K562 (cell line): ENCODE data around the gene ZNF410. TPM values are rescaled to one million over a fixed set of nuclear protein-coding genes. Genes with fewer than 3 reads are reported as not detected.

Source experiments
- CAMTA2 ChIP-seq: fragments of 250-450 bp; sonication (Bioruptor Pico); conservative IDR thresholded peaks from 2 replicates; pipeline ENCODE4 v1.5.1; 2022
- CBX5 ChIP-seq: IDR thresholded peaks from 2 replicates; pipeline ENCODE4 v1.6.1; 2014; ENCODE audit warnings: low read depth, borderline replicate concordance
- DPF2 ChIP-seq: fragments of 450-650 bp; IDR thresholded peaks from 2 replicates; pipeline ENCODE4 v1.6.1; 2016
- FOS ChIP-seq: IDR thresholded peaks from 3 replicates; pipeline ENCODE4 v1.6.1; 2011; ENCODE audit not compliant: insufficient read length; ENCODE audit errors: extremely low read depth
- FOXA3 ChIP-seq, 2 experiments: fragments of 450-650 bp in 1 of 2; sonication (generic) in 1 of 2; formaldehyde crosslinking; IDR thresholded peaks in 1 of 2; conservative IDR thresholded peaks in 1 of 2; 2 replicates each; pipeline versions ENCODE4 v1.4.0 to v1.8.0; 2020 to 2022; ENCODE audit warnings: mild to moderate bottlenecking in 2 of 2, missing genetic modification reagents in 1 of 2
- HNRNPLL ChIP-seq: fragments of 200-400 bp; formaldehyde crosslinking; IDR thresholded peaks from 2 replicates; pipeline ENCODE4 v1.6.1; 2017; ENCODE audit warnings: low read length, low read depth, mild to moderate bottlenecking; ENCODE audit not compliant: poor library complexity, severe bottlenecking
- NR2C2 ChIP-seq, 2 experiments: fragments of 200-800 bp in 1 of 2; sonication (Bioruptor generic) in 1 of 2; sonication (generic) in 1 of 2; formaldehyde crosslinking in 1 of 2; IDR thresholded peaks; 2 replicates each; pipeline versions ENCODE4 v1.6.1 to v1.8.0; 2016 to 2022; ENCODE audit warnings: mild to moderate bottlenecking in 1 of 2, missing compliant biosample characterization in 1 of 2, missing genetic modification characterization in 1 of 2, missing genetic modification reagents in 1 of 2
- PHB ChIP-seq: fragments of 250-450 bp; sonication (Bioruptor Pico); IDR thresholded peaks from 2 replicates; pipeline ENCODE4 v1.5.0; 2021
- PML ChIP-seq: IDR thresholded peaks from 2 replicates; pipeline ENCODE4 v1.6.1; 2012; ENCODE audit warnings: low read length, inconsistent platforms
- SIN3B ChIP-seq: fragments of 450-650 bp; IDR thresholded peaks from 2 replicates; pipeline ENCODE4 v1.6.1; 2017; ENCODE audit warnings: low read depth, mild to moderate bottlenecking, moderate library complexity
- TAF15 ChIP-seq: fragments of 200-400 bp; formaldehyde crosslinking; IDR thresholded peaks from 2 replicates; pipeline ENCODE4 v1.6.1; 2017; ENCODE audit warnings: mild to moderate bottlenecking, low read depth, low read length, moderate library complexity
- TCF7L2 ChIP-seq: fragments of 150-350 bp; IDR thresholded peaks from 2 replicates; pipeline ENCODE4 v1.6.1; 2016; ENCODE audit warnings: low read depth, mild to moderate bottlenecking, low read length, moderate library complexity
- TSC22D4 ChIP-seq: fragments of 450-650 bp; IDR thresholded peaks from 2 replicates; pipeline ENCODE4 v1.6.1; 2016; ENCODE audit warnings: missing genetic modification characterization, missing biosample characterization, control low read depth
- U2AF1 ChIP-seq: fragments of 200-400 bp; formaldehyde crosslinking; optimal IDR thresholded peaks from 2 replicates; pipeline ENCODE3; 2017; ENCODE audit warnings: mild to moderate bottlenecking, low read depth, low read length, moderate library complexity
- ZNF217 ChIP-seq: sonication (generic); formaldehyde crosslinking; IDR thresholded peaks from 2 replicates; pipeline ENCODE4 v1.8.0; 2022; ENCODE audit warnings: mild to moderate bottlenecking, missing genetic modification reagents
- polyA plus RNA-seq, 8 experiments: library from polyadenylated mRNA; depleted of rRNA in 4 of 8; stranded (reverse) in 5 of 8; unstranded in 3 of 8; fragments of >200 nt; fragmentation: Nextera tagmentation in 2 of 8; fragmentation: Illumina TruSeq in 1 of 8; extraction: Ambion mirVana in 2 of 8; extraction: Trizol in 1 of 8; gene quantifications; 2 replicates each; pipeline versions ENCODE4 v1.2.1 to v1.2.3, GENCODE V29; 2011 to 2014; ENCODE audit warnings: inconsistent platforms in 1 of 8, missing spikeins in 1 of 8
- total RNA-seq, 7 experiments: library from RNA; depleted of rRNA in 6 of 7; stranded (reverse); fragments of >200 nt in 6 of 7; fragmentation: Illumina TruSeq in 2 of 7; extraction: Trizol in 2 of 7; gene quantifications; 2 replicates each; pipeline versions ENCODE4 v1.2.1 to v1.2.3, GENCODE V29; 2011 to 2021; ENCODE audit warnings: low replicate concordance in 1 of 7
- TF ChIP-seq, protein P1 (sequence below): IDR thresholded peaks from 2 replicates; pipeline ENCODE4 v1.6.1; 2012; ENCODE audit warnings: low read depth, low read length, improper control_type of control experiment, borderline replicate concordance
- TF ChIP-seq, protein P2 (sequence below), 2 experiments: IDR thresholded peaks in 1 of 2; conservative IDR thresholded peaks in 1 of 2; 2 replicates each; pipeline ENCODE4 v1.6.1; 2016; ENCODE audit warnings: low read depth in 2 of 2, mild to moderate bottlenecking in 1 of 2, missing compliant biosample characterization in 1 of 2, missing genetic modification characterization in 1 of 2, moderate library complexity in 1 of 2
- TF ChIP-seq, protein P3 (sequence below): fragments of 450-650 bp; IDR thresholded peaks from 2 replicates; pipeline ENCODE4 v1.6.1; 2018; ENCODE audit not compliant: partially characterized antibody

The ZNF410 gene
- total and polyA plus RNA-seq, 9 of the 15 experiments (the other 6 are each of a cell fraction or from before 2014, with no cell fraction given), result 20.5 to 64.8 (median 38.7) TPM

DNA sequence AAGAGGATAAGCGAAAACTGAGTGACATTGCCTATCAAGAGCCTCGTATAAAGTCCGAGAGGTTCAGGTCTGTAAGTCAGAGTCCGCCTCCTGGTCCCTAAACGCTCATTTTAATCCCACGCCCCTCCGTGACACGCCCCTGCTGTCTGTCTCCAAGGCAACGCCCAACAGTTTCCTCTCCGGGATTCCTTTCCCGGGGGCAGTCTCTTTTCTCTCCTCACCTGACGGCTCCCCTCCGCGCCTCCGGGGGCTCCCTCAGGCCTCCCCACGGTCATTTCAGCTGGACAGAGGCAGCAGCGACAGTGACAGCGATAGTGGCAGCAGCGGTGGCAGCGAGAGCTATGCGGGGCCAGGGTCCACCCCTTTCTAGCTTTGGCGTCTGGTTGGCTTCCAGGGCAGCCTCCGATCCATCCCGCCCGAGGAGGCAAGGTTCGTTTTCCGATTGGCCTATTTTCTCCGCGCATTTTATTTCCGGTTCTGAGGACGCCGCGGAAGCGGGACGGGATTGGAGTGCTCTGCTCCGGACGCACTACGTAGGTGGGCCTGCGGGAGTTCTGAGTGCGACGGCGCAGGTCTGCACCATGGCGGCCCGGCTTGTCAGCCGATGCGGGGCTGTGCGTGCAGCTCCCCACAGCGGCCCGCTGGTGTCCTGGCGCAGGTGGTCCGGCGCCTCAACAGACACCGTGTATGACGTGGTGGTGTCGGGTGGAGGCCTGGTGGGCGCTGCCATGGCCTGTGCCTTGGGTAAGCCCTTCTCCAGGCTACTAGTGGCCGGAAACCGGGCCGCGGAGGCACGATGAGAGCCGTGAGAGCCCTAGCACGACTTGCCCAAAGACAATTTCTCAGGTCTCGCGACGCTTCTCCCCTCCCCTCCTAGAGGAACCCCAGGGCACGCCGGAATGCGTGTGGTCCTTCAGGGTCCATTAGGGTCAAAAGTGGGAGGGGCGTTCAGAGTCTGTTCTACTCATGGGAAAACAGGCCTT lies 63.4 kb downstream of the ZNF410 start, which contains the start of the genes COQ6 and FAM161B (continued):
- TF ChIP-seq, protein P1, sequence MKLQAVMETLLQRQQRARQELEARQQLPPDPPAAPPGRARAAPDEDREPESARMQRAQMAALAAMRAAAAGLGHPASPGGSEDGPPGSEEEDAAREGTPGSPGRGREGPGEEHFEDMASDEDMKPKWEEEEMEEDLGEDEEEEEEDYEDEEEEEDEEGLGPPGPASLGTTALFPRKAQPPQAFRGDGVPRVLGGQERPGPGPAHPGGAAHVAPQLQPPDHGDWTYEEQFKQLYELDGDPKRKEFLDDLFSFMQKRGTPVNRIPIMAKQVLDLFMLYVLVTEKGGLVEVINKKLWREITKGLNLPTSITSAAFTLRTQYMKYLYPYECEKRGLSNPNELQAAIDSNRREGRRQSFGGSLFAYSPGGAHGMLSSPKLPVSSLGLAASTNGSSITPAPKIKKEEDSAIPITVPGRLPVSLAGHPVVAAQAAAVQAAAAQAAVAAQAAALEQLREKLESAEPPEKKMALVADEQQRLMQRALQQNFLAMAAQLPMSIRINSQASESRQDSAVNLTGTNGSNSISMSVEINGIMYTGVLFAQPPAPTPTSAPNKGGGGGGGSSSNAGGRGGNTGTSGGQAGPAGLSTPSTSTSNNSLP, result no peak
- TF ChIP-seq, protein P2, sequence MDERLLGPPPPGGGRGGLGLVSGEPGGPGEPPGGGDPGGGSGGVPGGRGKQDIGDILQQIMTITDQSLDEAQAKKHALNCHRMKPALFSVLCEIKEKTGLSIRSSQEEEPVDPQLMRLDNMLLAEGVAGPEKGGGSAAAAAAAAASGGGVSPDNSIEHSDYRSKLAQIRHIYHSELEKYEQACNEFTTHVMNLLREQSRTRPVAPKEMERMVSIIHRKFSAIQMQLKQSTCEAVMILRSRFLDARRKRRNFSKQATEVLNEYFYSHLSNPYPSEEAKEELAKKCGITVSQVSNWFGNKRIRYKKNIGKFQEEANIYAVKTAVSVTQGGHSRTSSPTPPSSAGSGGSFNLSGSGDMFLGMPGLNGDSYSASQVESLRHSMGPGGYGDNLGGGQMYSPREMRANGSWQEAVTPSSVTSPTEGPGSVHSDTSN (CRISPR knock-in tag; IDR thresholded peaks at IDR 0.05; ENCODE audit: low read depth), result no peak
- TF ChIP-seq, protein P2 (tag; conservative IDR thresholded peaks at IDR 0.05; ENCODE audit: low read depth), result no peak
- TF ChIP-seq FOXA3 (CRISPR knock-in tag; conservative IDR thresholded peaks at IDR 0.05 in 1 of 2, IDR thresholded peaks at IDR 0.05 in 1 of 2), result 0 out of 4 replicates have a peak, but pooled peaks of 1 of the 2 experiments have one; percentile 22
- TF ChIP-seq CAMTA2 (CRISPR knock-in tag), result no peak
- TF ChIP-seq TAF15, result no peak
- TF ChIP-seq HNRNPLL, result peak; percentile 94
- no peak for TF ChIP-seq PHB
- TF ChIP-seq SIN3B, result peak; percentile 84
- TF ChIP-seq DPF2, result 0 out of 2 replicates have a peak, but pooled peaks have one; percentile 17
- TF ChIP-seq TCF7L2, result no peak
- peak; percentile 70; the same call in 1 of the 2 replicates for TF ChIP-seq NR2C2 (CRISPR knock-in tag; IDR thresholded peaks at IDR 0.05)
- peak; percentile 99 for TF ChIP-seq NR2C2 (tag; IDR thresholded peaks at IDR 0.05)
- no peak for TF ChIP-seq TSC22D4 (tag)
- TF ChIP-seq U2AF1, result no peak
- TF ChIP-seq CBX5, result 0 out of 2 replicates have a peak, but pooled peaks have one; percentile 24
- TF ChIP-seq, protein P3, sequence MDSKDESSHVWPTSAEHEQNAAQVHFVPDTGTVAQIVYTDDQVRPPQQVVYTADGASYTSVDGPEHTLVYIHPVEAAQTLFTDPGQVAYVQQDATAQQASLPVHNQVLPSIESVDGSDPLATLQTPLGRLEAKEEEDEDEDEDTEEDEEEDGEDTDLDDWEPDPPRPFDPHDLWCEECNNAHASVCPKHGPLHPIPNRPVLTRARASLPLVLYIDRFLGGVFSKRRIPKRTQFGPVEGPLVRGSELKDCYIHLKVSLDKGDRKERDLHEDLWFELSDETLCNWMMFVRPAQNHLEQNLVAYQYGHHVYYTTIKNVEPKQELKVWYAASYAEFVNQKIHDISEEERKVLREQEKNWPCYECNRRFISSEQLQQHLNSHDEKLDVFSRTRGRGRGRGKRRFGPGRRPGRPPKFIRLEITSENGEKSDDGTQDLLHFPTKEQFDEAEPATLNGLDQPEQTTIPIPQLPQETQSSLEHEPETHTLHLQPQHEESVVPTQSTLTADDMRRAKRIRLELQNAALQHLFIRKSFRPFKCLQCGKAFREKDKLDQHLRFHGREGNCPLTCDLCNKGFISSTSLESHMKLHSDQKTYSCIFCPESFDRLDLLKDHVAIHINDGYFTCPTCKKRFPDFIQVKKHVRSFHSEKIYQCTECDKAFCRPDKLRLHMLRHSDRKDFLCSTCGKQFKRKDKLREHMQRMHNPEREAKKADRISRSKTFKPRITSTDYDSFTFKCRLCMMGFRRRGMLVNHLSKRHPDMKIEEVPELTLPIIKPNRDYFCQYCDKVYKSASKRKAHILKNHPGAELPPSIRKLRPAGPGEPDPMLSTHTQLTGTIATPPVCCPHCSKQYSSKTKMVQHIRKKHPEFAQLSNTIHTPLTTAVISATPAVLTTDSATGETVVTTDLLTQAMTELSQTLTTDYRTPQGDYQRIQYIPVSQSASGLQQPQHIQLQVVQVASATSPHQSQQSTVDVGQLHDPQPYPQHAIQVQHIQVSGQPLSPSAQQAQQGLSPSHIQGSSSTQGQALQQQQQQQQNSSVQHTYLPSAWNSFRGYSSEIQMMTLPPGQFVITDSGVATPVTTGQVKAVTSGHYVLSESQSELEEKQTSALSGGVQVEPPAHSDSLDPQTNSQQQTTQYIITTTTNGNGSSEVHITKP, result peak; percentile 93
- TF ChIP-seq ZNF217, result no peak
- no peak for TF ChIP-seq PML
- peak; percentile 45 for TF ChIP-seq FOS
